Endothelial cell (in vitro differentiated cells): ENCODE data around the gene TJP3. TPM values are rescaled to one million over a fixed set of nuclear protein-coding genes. Genes with fewer than 3 reads are reported as not detected.

Experiments used
- DNase-seq: peaks from one replicate; pipeline ENCODE4 v3.0.0; 2021; ENCODE audit warnings: low spot score
- H3K27ac Mint-ChIP-seq: one replicate; pipeline ENCODE4 v1.8.0; 2021; ENCODE audit warnings: mixed read lengths, inconsistent platforms; ENCODE audit not compliant: unreplicated experiment
- H3K27me3 Mint-ChIP-seq: one replicate; pipeline ENCODE4 v1.8.0; 2021; ENCODE audit warnings: mild to moderate bottlenecking, moderate library complexity, mixed read lengths, inconsistent platforms; ENCODE audit not compliant: unreplicated experiment
- H3K36me3 Mint-ChIP-seq: one replicate; pipeline ENCODE4 v1.8.0; 2021; ENCODE audit warnings: mild to moderate bottlenecking, low read depth, mixed read lengths, inconsistent platforms; ENCODE audit not compliant: unreplicated experiment
- H3K4me1 Mint-ChIP-seq: one replicate; pipeline ENCODE4 v1.8.0; 2021; ENCODE audit warnings: mild to moderate bottlenecking, mixed read lengths, inconsistent platforms; ENCODE audit not compliant: unreplicated experiment
- H3K4me3 Mint-ChIP-seq: one replicate; pipeline ENCODE4 v1.8.0; 2021; ENCODE audit warnings: mild to moderate bottlenecking, mixed read lengths, inconsistent platforms; ENCODE audit not compliant: unreplicated experiment
- H3K9me3 Mint-ChIP-seq: one replicate; pipeline ENCODE4 v1.8.0; 2021; ENCODE audit warnings: mixed read lengths, inconsistent platforms; ENCODE audit not compliant: unreplicated experiment
- total RNA-seq: library from RNA; stranded (reverse); fragmentation: NEBNext Ultra II Directional; extraction: Animal tissue kit (Norgen Biotek cat#: 25700); gene quantifications from one replicate; pipeline ENCODE4 v1.2.1, GENCODE V29; 2021; ENCODE audit not compliant: unreplicated experiment
- TF ChIP-seq, protein P1 (sequence below): fragments of 200-600 bp; sonication (generic); IDR thresholded peaks from one replicate; pipeline ENCODE4 v1.5.0; 2021; ENCODE audit warnings: antibody characterized with exemption; ENCODE audit not compliant: unreplicated experiment

The TJP3 gene
- total RNA-seq, 1 donor from 2014 or later, result 3.1 TPM

DNA sequence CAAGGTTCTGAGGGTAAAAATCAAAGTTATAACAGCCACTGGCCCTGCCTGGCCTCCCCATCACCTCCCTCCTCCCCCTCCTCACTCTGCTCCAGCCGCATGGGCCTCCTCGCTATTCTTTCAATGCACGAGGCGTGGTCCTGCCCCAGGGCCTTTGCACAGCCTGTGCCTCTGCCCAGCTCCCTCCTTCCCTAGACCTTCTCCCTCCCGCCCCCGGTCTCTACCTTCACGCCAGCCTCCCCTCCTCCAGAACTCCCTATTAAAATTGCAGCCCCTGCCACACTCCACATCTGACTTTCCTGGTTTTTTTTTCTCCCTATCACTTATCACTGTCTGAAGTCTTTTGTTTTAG, 60.5 kb downstream of the TJP3 start:
- TF ChIP-seq, protein P1, sequence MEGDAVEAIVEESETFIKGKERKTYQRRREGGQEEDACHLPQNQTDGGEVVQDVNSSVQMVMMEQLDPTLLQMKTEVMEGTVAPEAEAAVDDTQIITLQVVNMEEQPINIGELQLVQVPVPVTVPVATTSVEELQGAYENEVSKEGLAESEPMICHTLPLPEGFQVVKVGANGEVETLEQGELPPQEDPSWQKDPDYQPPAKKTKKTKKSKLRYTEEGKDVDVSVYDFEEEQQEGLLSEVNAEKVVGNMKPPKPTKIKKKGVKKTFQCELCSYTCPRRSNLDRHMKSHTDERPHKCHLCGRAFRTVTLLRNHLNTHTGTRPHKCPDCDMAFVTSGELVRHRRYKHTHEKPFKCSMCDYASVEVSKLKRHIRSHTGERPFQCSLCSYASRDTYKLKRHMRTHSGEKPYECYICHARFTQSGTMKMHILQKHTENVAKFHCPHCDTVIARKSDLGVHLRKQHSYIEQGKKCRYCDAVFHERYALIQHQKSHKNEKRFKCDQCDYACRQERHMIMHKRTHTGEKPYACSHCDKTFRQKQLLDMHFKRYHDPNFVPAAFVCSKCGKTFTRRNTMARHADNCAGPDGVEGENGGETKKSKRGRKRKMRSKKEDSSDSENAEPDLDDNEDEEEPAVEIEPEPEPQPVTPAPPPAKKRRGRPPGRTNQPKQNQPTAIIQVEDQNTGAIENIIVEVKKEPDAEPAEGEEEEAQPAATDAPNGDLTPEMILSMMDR, result no peak
- Mint-ChIP-seq H3K4me1 (no peaks in the 10 kb centered on the region), H3K27me3 (peaks cover 9% of the 10 kb centered on the region), H3K9me3 (no peaks in the 10 kb centered on the region), H3K27ac (no peak overlapping the region), H3K4me3 (peak overlapping the region; percentile 73), H3K36me3 (peaks cover 8% of the 10 kb centered on the region)
- DNase-seq, result no peak

DNA sequence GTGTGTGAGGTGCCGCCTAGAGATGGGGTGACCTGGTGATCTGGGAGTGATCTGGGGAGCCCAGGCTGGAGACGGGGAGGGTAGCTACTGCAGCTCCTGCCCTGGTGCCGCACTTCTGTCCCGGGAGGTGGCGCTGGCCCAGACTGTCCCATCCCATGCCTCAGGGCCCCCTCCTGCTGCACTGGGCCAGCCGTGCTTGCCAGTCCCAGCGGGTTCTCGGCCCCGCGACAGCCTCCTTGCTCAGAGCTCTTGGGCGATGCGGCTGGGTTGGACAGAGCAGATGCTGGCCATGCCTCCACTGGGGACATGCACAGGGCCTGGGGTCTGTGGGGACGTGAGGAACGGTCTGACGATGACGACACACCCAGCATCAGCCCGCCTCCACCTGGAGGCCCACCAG, 61.3 kb downstream of the TJP3 start:
- Mint-ChIP-seq H3K9me3 (no peaks in the 10 kb centered on the region), H3K4me3 (no peak overlapping the region), H3K4me1 (no peaks in the 10 kb centered on the region), H3K27me3 (peaks cover 12% of the 10 kb centered on the region), H3K36me3 (peaks cover 8% of the 10 kb centered on the region), H3K27ac (no peak overlapping the region)
- no peak for DNase-seq
- TF ChIP-seq, protein P1, result no peak

DNA sequence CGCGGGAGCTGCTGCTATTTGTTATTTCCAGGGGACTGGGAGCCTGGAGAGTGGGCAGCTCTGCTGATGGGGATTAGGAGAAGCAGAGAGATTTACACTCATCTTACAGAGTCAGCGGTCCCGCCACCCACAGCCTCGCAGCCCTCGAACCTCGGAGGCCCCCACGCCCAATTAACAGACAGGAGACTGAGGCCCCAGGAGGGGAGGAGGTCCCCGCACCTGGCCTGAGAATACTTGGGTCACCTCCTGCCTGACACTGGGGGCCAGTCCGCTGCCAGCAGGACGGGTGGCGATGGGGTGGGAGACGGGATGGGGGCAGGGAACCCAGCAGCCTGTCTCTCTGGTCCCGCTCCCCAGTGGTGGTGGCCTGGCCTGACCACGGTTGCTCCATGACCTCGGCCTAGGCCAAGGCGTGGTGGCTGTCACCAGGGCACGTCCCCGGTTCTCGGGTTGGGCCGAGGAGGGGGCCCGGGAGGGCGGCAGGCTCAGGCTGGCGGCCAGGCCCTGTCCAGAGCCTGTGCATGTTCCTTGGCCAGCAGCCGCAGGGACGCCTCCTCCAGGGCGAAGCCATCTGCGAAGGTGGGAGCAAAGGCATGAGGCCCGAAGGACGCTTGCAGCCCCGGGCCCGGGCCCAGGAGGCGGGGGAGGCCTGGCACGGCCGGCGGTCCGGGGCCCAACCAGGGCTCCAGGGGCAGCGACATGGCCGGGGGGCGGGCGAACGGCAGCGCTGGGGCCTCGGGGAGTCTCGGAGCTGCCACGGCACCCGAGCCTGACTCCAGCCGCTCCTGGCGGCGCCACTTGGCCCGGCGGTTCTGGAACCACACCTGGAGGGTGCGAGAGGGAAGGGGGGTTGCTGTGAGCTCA, 62.2 kb downstream of the TJP3 start:
- Mint-ChIP-seq H3K4me1 (no peaks in the 10 kb centered on the region), H3K27me3 (peaks cover 14% of the 10 kb centered on the region), H3K36me3 (peaks cover 8% of the 10 kb centered on the region), H3K9me3 (no peaks in the 10 kb centered on the region), H3K4me3 (no peak overlapping the region), H3K27ac (no peak overlapping the region)
- no peak for DNase-seq
- TF ChIP-seq, protein P1, result no peak

DNA sequence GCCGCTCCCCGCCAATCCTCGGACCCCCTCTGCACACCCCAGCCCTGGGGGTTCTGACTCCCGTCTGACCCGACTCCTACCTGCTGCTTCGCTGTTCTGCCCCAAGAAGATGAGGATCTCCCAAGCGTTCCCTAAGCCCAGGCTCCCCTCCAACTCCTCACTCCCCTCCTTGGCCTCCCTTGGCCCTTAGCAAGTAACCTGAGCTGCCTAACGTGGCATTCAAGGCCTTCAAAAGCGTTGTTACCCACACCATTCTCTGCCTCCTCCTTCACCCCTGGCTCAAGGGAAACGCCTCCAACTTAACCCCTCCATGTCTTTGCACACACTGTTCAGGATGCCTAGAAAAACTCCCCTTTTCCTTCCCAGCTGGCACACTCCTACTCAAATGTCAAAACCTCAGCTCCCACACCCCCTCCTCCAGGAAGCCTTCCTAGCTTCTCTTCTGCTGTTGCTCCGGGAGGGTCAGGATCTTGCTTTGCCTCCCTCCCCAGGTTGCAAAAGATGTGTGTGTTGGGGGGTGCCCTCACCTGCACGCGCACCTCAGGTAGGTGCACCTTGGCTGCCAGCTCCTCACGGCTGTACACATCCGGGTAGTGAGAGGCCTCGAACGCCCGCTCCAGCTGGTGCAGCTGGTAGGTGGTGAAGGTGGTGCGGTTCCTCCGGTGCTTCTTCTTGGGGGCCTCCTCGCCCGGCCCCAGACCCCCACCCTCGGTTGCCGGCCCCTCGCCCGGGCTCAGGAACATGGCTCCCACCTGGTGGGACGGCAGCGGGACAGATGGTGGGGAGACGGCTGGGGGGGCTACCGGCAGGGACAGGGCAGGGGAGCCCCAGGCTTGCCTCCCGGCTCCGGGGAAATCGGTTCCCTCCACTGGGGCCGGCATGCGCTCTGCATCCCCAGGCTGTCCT, 63.1 kb downstream of the TJP3 start:
- no peak for DNase-seq
- H3K27ac Mint-ChIP-seq, result no peak overlapping the region
- no peaks in the 10 kb centered on the region for H3K4me1 Mint-ChIP-seq
- H3K4me3 Mint-ChIP-seq, result peak overlapping the region; percentile 14
- TF ChIP-seq, protein P1, result no peak
- no peaks in the 10 kb centered on the region for H3K9me3 Mint-ChIP-seq
- peaks cover 8% of the 10 kb centered on the region for H3K36me3 Mint-ChIP-seq
- peaks cover 14% of the 10 kb centered on the region for H3K27me3 Mint-ChIP-seq
